Activated gamma-delta T cell treated with Interleukin-2 at 50 U/mL for 16 hours (primary cell): ENCODE data around the gene ENAM.
"Not testable (repeated sequence)": the region's sequence is repeated elsewhere in the genome, so short reads cannot be mapped to it uniquely, and the experiment has no call there.

Experiments used
- DNase-seq: peaks from one replicate; pipeline ENCODE4 v3.0.0-alpha.2; 2020

Gene ENAM

GRCh38 chr4:70682142-70682541 is 53.6 kb downstream of the ENAM start:
- DNase-seq: not testable (repeated sequence)

- DNase-seq: no peak
Observed at GRCh38 chr4:70687392-70687791, 58.8 kb downstream of the ENAM start.

- peak; percentile 90 for DNase-seq
Observed at GRCh38 chr4:70687821-70688794, 59.6 kb downstream of the ENAM start, which contains the start of gene UTP3. UTP3 (plus strand) TSS chr4:70688532; CDS start chr4:70688678, 146 bp downstream.

- peak; percentile 6 for DNase-seq
Observed at GRCh38 chr4:70688795-70689231, 60.3 kb downstream of the ENAM start.

- no peak for DNase-seq
Observed at GRCh38 chr4:70691661-70692060, 63.1 kb downstream of the ENAM start.

- DNase-seq: not testable (repeated sequence)
Observed at GRCh38 chr4:70694633-70695032, 66.1 kb downstream of the ENAM start.
